ENCODE measurements around the gene PPP1R3F.

GRCh38 chrX:49276207-49276606, 6.6 kb downstream of the PPP1R3F start:
- no peak for TF ChIP-seq CTCF (IDR thresholded peaks at IDR 0.05; ENCODE audit: borderline replicate concordance, extremely low read depth, low read length, poor library complexity, severe bottlenecking)
- no peak for TF ChIP-seq EZH2 (IDR thresholded peaks at IDR 0.05; ENCODE audit: borderline replicate concordance, low read depth, low read length, severe bottlenecking)
